CD4-positive, alpha-beta T cell treated with Interleukin-15 for 4 hours (primary cell): ENCODE data around the gene PRKCQ.
A peak's percentile ranks its signal among the peaks of the same experiment; 100 is the strongest.

Experiments used
- DNase-seq: peaks from one replicate; pipeline ENCODE4 v3.0.0-alpha.2; 2020; ENCODE audit warnings: low spot score

Gene PRKCQ

GRCh38 chr10:6405713-6406112 is 174.4 kb downstream of the PRKCQ start:
- DNase-seq, result no peak

GRCh38 chr10:6404127-6405072 is 175.7 kb downstream of the PRKCQ start:
- DNase-seq, result no peak

- DNase-seq, result no peak
Observed at GRCh38 chr10:6402960-6403359, 177.1 kb downstream of the PRKCQ start.

GRCh38 chr10:6402349-6402709 is 177.7 kb downstream of the PRKCQ start:
- DNase-seq, result no peak

GRCh38 chr10:6401558-6402348 is 178.3 kb downstream of the PRKCQ start:
- peak; percentile 76 for DNase-seq

- no peak for DNase-seq
Observed at GRCh38 chr10:6400821-6401465, 179.1 kb downstream of the PRKCQ start.

GRCh38 chr10:6400331-6400730 is 179.7 kb downstream of the PRKCQ start:
- no peak for DNase-seq

- no peak for DNase-seq
Observed at GRCh38 chr10:6399879-6400278, 180.2 kb downstream of the PRKCQ start.

GRCh38 chr10:6399231-6399741 is 180.8 kb downstream of the PRKCQ start:
- DNase-seq, result no peak

- DNase-seq, result no peak
Observed at GRCh38 chr10:6398399-6398798, 181.7 kb downstream of the PRKCQ start.

GRCh38 chr10:6396652-6397051 is 183.4 kb downstream of the PRKCQ start:
- DNase-seq, result no peak

- no peak for DNase-seq
Observed at GRCh38 chr10:6396226-6396625, 183.8 kb downstream of the PRKCQ start.

- DNase-seq, result no peak
Observed at GRCh38 chr10:6395606-6396005, 184.5 kb downstream of the PRKCQ start.

GRCh38 chr10:6394084-6394483 is 186.0 kb downstream of the PRKCQ start:
- DNase-seq, result no peak

GRCh38 chr10:6393168-6393567 is 186.9 kb downstream of the PRKCQ start:
- DNase-seq, result no peak

GRCh38 chr10:6390213-6390845 is 189.7 kb downstream of the PRKCQ start:
- DNase-seq, result no peak

GRCh38 chr10:6388261-6388893 is 191.7 kb downstream of the PRKCQ start:
- no peak for DNase-seq

- no peak for DNase-seq
Observed at GRCh38 chr10:6386960-6387359, 193.1 kb downstream of the PRKCQ start.

GRCh38 chr10:6386346-6386745 is 193.7 kb downstream of the PRKCQ start:
- DNase-seq, result no peak

GRCh38 chr10:6385665-6386064 is 194.4 kb downstream of the PRKCQ start:
- no peak for DNase-seq

- DNase-seq, result no peak
Observed at GRCh38 chr10:6384847-6385246, 195.2 kb downstream of the PRKCQ start.
